ENCODE measurements around the gene CLSTN3.

Gene CLSTN3

DNA sequence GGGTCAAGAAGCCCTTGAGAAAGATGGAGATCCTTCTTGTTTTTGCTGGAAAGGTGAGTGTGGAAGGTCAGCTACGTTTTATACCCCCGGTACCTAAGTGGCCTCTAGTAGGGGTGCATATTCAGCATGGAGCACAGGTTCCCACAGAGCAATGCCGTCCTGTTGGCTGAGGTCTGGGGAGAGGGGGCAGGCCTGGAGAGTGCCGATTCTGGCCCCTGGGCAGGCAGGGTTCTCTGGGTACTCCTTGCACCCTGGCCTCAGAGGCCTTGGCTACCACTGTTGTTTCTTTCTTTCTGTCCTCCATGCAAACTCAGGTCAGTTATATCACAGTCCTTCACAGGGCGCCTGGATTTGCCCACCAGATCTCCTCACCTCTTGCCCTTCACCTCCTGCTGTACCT is 10.0 kb upstream of the CLSTN3 start (continued):
- TF ChIP-seq, protein P1, sequence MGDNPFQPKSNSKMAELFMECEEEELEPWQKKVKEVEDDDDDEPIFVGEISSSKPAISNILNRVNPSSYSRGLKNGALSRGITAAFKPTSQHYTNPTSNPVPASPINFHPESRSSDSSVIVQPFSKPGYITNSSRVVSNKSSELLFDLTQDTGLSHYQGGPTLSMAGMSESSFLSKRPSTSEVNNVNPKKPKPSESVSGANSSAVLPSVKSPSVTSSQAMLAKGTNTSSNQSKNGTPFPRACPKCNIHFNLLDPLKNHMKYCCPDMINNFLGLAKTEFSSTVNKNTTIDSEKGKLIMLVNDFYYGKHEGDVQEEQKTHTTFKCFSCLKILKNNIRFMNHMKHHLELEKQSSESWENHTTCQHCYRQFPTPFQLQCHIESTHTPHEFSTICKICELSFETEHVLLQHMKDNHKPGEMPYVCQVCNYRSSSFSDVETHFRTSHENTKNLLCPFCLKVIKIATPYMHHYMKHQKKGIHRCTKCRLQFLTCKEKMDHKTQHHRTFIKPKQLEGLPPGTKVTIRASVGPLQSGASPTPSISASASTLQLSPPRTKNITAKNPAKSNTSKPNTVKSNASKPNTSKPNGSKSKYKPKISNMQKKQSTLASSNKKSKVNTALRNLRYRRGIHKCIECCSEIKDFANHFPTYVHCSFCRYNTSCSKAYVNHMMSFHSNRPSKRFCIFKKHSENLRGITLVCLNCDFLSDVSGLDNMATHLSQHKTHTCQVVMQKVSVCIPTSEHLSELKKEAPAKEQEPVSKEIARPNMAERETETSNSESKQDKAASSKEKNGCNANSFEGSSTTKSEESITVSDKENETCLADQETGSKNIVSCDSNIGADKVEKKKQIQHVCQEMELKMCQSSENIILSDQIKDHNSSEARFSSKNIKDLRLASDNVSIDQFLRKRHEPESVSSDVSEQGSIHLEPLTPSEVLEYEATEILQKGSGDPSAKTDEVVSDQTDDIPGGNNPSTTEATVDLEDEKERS (tag by site-specific recombination; IDR thresholded peaks at IDR 0.05) = no peak
- no peak for TF ChIP-seq ZNF555 (tag by site-specific recombination; conservative IDR thresholded peaks at IDR 0.05)
- TF ChIP-seq, protein P2, sequence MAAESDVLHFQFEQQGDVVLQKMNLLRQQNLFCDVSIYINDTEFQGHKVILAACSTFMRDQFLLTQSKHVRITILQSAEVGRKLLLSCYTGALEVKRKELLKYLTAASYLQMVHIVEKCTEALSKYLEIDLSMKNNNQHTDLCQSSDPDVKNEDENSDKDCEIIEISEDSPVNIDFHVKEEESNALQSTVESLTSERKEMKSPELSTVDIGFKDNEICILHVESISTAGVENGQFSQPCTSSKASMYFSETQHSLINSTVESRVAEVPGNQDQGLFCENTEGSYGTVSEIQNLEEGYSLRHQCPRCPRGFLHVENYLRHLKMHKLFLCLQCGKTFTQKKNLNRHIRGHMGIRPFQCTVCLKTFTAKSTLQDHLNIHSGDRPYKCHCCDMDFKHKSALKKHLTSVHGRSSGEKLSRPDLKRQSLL (tag by site-specific recombination; IDR thresholded peaks at IDR 0.05) = no peak
- TF ChIP-seq ZNF701 (tag by site-specific recombination; IDR thresholded peaks at IDR 0.05) = no peak
- no peak for TF ChIP-seq ZNF37A (tag by site-specific recombination; IDR thresholded peaks at IDR 0.05)
- no peak for TF ChIP-seq HOXD13 (CRISPR knock-in tag; IDR thresholded peaks at IDR 0.05; ENCODE audit: borderline replicate concordance)
- no peak for TF ChIP-seq ZNF146 (tag by site-specific recombination; IDR thresholded peaks at IDR 0.05)
- no peak for TF ChIP-seq ZSCAN30 (tag by site-specific recombination; IDR thresholded peaks at IDR 0.05)
- TF ChIP-seq ZSCAN23 (tag by site-specific recombination; IDR thresholded peaks at IDR 0.05) = no peak
- TF ChIP-seq KLF1 (tag by site-specific recombination; IDR thresholded peaks at IDR 0.05) = no peak
- no peak for TF ChIP-seq ZNF175 (tag by site-specific recombination; IDR thresholded peaks at IDR 0.05)

- no peak overlapping the region for H3K27ac ChIP-seq (ENCODE audit: extremely low read depth, low read depth, low read length)
- no peak for TF ChIP-seq SETDB1 (IDR thresholded peaks at IDR 0.05; ENCODE audit: insufficient read length, low read length)
- no peak for TF ChIP-seq ZBTB8A (tag by site-specific recombination; IDR thresholded peaks at IDR 0.05)
- TF ChIP-seq ZNF518A (tag by site-specific recombination; conservative IDR thresholded peaks at IDR 0.05; ENCODE audit: low read depth) = no peak
- no peak for TF ChIP-seq SCRT1 (tag by site-specific recombination; IDR thresholded peaks at IDR 0.05; ENCODE audit: borderline replicate concordance)
- TF ChIP-seq SP2 (tag by site-specific recombination; IDR thresholded peaks at IDR 0.05) = no peak
- TF ChIP-seq ZNF677 (tag by site-specific recombination; IDR thresholded peaks at IDR 0.05) = no peak
- TF ChIP-seq, protein P3, sequence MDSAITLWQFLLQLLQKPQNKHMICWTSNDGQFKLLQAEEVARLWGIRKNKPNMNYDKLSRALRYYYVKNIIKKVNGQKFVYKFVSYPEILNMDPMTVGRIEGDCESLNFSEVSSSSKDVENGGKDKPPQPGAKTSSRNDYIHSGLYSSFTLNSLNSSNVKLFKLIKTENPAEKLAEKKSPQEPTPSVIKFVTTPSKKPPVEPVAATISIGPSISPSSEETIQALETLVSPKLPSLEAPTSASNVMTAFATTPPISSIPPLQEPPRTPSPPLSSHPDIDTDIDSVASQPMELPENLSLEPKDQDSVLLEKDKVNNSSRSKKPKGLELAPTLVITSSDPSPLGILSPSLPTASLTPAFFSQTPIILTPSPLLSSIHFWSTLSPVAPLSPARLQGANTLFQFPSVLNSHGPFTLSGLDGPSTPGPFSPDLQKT (IDR thresholded peaks at IDR 0.05; ENCODE audit: borderline replicate concordance, low read depth, low read length) = no peak
- TF ChIP-seq ZNF488 (tag by site-specific recombination; IDR thresholded peaks at IDR 0.05) = no peak
- TF ChIP-seq ZNF354C (tag by site-specific recombination; IDR thresholded peaks at IDR 0.05; ENCODE audit: borderline replicate concordance, low read depth) = no peak
- no peak for TF ChIP-seq ZNF133 (tag by site-specific recombination; IDR thresholded peaks at IDR 0.05)
- TF ChIP-seq ZNF341 (tag by site-specific recombination; IDR thresholded peaks at IDR 0.05; ENCODE audit: low read depth) = no peak
- no peak for TF ChIP-seq REST (tag by site-specific recombination; IDR thresholded peaks at IDR 0.05)
- CTCF ChIA-PET = no interaction called here
- H3K9me3 ChIP-seq (ENCODE audit: control insufficient read depth, insufficient read depth, low read depth, low read length) = no peaks in the 10 kb centered on the region
- H3K4me3 ChIP-seq (ENCODE audit: low read depth, low read length) = no peak overlapping the region
- H3K36me3 ChIP-seq (ENCODE audit: control insufficient read depth in 2 of 2, insufficient read depth in 1 of 2, low read length in 2 of 2) = peaks cover 0 to under 1% of the 10 kb centered on the region in 2 experiments; a peak in 1 of 3 replicates
- POLR2A ChIA-PET = no interaction called here
- no peaks in the 10 kb centered on the region for H3K4me1 ChIP-seq (ENCODE audit: control insufficient read depth, insufficient read depth, low read length)
Observed at GRCh38 chr12:7121324-7121723, 8.8 kb upstream of the CLSTN3 start.

All from HEK293 (cell line).